Activated B cell treated with CpG ODN at 0.5 μM for 24 hours (primary cell): ENCODE results near the gene HK1. TPM values are rescaled to one million over a fixed set of nuclear protein-coding genes. Genes with fewer than 3 reads are reported as not detected.

Source experiments
- ATAC-seq: fragments of 200-7000 bp; cut with Tn5 transposase; one replicate; pipeline ENCODE4 v1.10.0; 2021; ENCODE audit warnings: low read depth, mild to moderate bottlenecking, moderate library complexity
- CTCF ChIA-PET: fragments of 350-600 bp; sonication (Branson Sonifier 250); formaldehyde crosslinking; loops from one replicate; lab custom pipeline; 2021; ENCODE audit warnings: antibody characterized with exemption; lab: Charles Lee
- POLR2A ChIA-PET: fragments of 350-600 bp; sonication (Branson Sonifier 250); formaldehyde crosslinking; loops from one replicate; lab custom pipeline; 2021; ENCODE audit warnings: antibody characterized with exemption; lab: Charles Lee
- DNase-seq: peaks from one replicate; pipeline ENCODE4 v3.0.0; 2022
- H3K27ac Mint-ChIP-seq: one replicate; pipeline ENCODE4 v1.8.0; 2020; ENCODE audit warnings: mixed read lengths
- H3K27me3 Mint-ChIP-seq: one replicate; pipeline ENCODE4 v1.8.0; 2021; ENCODE audit warnings: mixed read lengths
- H3K36me3 Mint-ChIP-seq: one replicate; pipeline ENCODE4 v1.8.0; 2021; ENCODE audit warnings: low read depth, mixed read lengths
- H3K4me1 Mint-ChIP-seq: one replicate; pipeline ENCODE4 v1.8.0; 2021; ENCODE audit warnings: mixed read lengths
- H3K4me3 Mint-ChIP-seq: one replicate; pipeline ENCODE4 v1.8.0; 2020; ENCODE audit warnings: mild to moderate bottlenecking, mixed read lengths
- H3K9me3 Mint-ChIP-seq: one replicate; pipeline ENCODE4 v1.8.0; 2020; ENCODE audit warnings: mixed read lengths
- intact Hi-C: fragments of 100-400 bp; cut with micrococcal nuclease; formaldehyde crosslinking; loops from one replicate; pipeline ENCODE4 v1.15.1; 2024
- total RNA-seq: library from RNA; stranded (reverse); gene quantifications from 2 replicates; pipeline ENCODE4 v1.2.3, GENCODE V29; 2022
- TF ChIP-seq, protein P1 (sequence below): fragments of 200-600 bp; IDR thresholded peaks from one replicate; pipeline ENCODE4 v1.8.0; 2022; ENCODE audit warnings: antibody characterized with exemption, mild to moderate bottlenecking

The HK1 gene
- total RNA-seq, 1 donor from 2014 or later = 47.2 TPM

DNA sequence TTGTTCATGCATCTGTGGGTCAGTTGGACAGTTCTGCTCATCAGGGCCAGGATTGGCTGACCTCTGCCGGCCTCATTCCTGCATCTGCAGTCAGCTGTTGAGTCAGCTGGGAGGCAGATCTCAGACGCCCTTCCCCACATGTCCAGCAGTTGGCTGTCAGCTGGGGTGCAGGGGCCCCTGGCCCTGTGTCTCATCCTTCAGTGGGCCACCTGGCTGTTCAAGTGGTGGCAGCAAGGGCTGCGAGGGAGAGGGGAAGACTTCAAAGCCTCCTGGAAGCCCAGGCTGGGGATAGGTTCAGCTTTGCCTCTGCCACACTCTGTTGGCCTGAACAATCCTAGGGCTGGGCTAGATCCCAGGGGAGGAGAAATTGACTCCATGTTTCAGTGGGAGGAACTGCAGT is 105.3 kb downstream of the HK1 start:
- TF ChIP-seq, protein P1, sequence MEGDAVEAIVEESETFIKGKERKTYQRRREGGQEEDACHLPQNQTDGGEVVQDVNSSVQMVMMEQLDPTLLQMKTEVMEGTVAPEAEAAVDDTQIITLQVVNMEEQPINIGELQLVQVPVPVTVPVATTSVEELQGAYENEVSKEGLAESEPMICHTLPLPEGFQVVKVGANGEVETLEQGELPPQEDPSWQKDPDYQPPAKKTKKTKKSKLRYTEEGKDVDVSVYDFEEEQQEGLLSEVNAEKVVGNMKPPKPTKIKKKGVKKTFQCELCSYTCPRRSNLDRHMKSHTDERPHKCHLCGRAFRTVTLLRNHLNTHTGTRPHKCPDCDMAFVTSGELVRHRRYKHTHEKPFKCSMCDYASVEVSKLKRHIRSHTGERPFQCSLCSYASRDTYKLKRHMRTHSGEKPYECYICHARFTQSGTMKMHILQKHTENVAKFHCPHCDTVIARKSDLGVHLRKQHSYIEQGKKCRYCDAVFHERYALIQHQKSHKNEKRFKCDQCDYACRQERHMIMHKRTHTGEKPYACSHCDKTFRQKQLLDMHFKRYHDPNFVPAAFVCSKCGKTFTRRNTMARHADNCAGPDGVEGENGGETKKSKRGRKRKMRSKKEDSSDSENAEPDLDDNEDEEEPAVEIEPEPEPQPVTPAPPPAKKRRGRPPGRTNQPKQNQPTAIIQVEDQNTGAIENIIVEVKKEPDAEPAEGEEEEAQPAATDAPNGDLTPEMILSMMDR = no peak
- H3K36me3 Mint-ChIP-seq = peaks cover 86% of the 10 kb centered on the region
- no peak overlapping the region for H3K27ac Mint-ChIP-seq
- intact Hi-C loops = no loop called here
- no peak for DNase-seq
- ChIA-PET POLR2A (no interaction called here), CTCF (interaction anchor here (0.7 kb wide), 1 partner anchor 9 kb away, joined by 3 read pairs; no protein-coding TSS in a partner anchor)
- peaks cover 3% of the 10 kb centered on the region for H3K4me1 Mint-ChIP-seq
- H3K27me3 Mint-ChIP-seq = no peaks in the 10 kb centered on the region
- H3K4me3 Mint-ChIP-seq = no peak overlapping the region
- no peak for ATAC-seq
- no peaks in the 10 kb centered on the region for H3K9me3 Mint-ChIP-seq

DNA sequence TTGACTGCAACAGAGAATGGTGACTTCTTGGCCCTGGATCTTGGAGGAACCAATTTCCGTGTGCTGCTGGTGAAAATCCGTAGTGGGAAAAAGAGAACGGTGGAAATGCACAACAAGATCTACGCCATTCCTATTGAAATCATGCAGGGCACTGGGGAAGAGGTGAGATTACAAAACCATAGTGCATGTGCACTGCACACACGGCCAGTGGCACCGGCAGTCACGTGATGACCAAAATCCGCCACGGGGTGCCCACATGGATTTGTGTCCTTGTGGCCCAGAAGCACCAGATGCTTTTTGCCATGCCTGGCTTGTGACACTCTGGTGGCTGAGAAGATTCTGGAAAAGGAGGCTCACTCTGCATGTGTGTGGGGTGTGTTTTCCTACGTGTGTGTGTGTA is 106.0 kb downstream of the HK1 start:
- ATAC-seq (no peak), DNase-seq (no peak)
- CTCF ChIA-PET = interaction anchor here (0.7 kb wide), 1 partner anchor 9 kb away, joined by 3 read pairs; no protein-coding TSS in a partner anchor
- Mint-ChIP-seq H3K4me3 (no peak overlapping the region), H3K27me3 (no peaks in the 10 kb centered on the region), H3K36me3 (peaks cover 89% of the 10 kb centered on the region), H3K9me3 (no peaks in the 10 kb centered on the region), H3K4me1 (no peaks in the 10 kb centered on the region), H3K27ac (no peak overlapping the region)
- POLR2A ChIA-PET = no interaction called here
- intact Hi-C loops = no loop called here
- TF ChIP-seq, protein P1 = no peak

- intact Hi-C loops = no loop called here
- ATAC-seq = no peak
- TF ChIP-seq, protein P1 = no peak
- ChIA-PET CTCF (no interaction called here), POLR2A (no interaction called here)
- Mint-ChIP-seq H3K9me3 (no peaks in the 10 kb centered on the region), H3K27me3 (no peaks in the 10 kb centered on the region), H3K4me3 (no peak overlapping the region), H3K4me1 (peaks cover 10% of the 10 kb centered on the region), H3K36me3 (peaks cover 84% of the 10 kb centered on the region), H3K27ac (no peak overlapping the region)
- no peak for DNase-seq
Observed at GRCh38 chr10:69385454-69386350, 107.4 kb downstream of the HK1 start.

GRCh38 chr10:69387500-69387899 is 109.2 kb downstream of the HK1 start:
- ATAC-seq (no peak), DNase-seq (no peak)
- TF ChIP-seq, protein P1 = no peak
- Mint-ChIP-seq H3K36me3 (peaks cover 81% of the 10 kb centered on the region), H3K4me1 (peaks cover 14% of the 10 kb centered on the region), H3K27me3 (no peaks in the 10 kb centered on the region), H3K9me3 (no peaks in the 10 kb centered on the region), H3K27ac (no peak overlapping the region), H3K4me3 (no peak overlapping the region)
- CTCF ChIA-PET = no interaction called here
- POLR2A ChIA-PET = no interaction called here
- intact Hi-C loops = no loop called here

- Mint-ChIP-seq H3K36me3 (peaks cover 74% of the 10 kb centered on the region), H3K4me1 (peaks cover 16% of the 10 kb centered on the region), H3K4me3 (no peak overlapping the region), H3K27ac (no peak overlapping the region), H3K27me3 (no peaks in the 10 kb centered on the region), H3K9me3 (no peaks in the 10 kb centered on the region)
- no peak for ATAC-seq
- POLR2A ChIA-PET = no interaction called here
- CTCF ChIA-PET = interaction anchor here (7.2 kb wide), 1 partner anchor 151 kb away, joined by 127 read pairs; no protein-coding TSS in a partner anchor
- intact Hi-C loops = no loop called here
- TF ChIP-seq, protein P1 = no peak
- DNase-seq = no peak
Observed at GRCh38 chr10:69388488-69388887, 110.2 kb downstream of the HK1 start.
